Bronchial epithelial cell (primary cell): ENCODE data around the gene CRABP2. TPM values are rescaled to one million over a fixed set of nuclear protein-coding genes. Genes with fewer than 3 reads are reported as not detected.

Experiments
- DNase-seq: peaks from one replicate; pipeline ENCODE4 v3.0.0-alpha.2; 2010; ENCODE audit warnings: low read depth
- FAIRE-seq: peaks from 2 replicates; lab custom pipeline; 2011; peaks lifted over from hg19 to GRCh38; lab: Jason Lieb, UNC
- H3K27me3 ChIP-seq: 2 replicates; pipeline ENCODE4 v1.5.1; 2011; ENCODE audit warnings: low read length; ENCODE audit not compliant: control insufficient read depth, insufficient read depth
- H3K36me3 ChIP-seq: 2 replicates; pipeline ENCODE4 v1.5.1; 2011; ENCODE audit warnings: low read length; ENCODE audit not compliant: control insufficient read depth, insufficient read depth
- H3K4me3 ChIP-seq: 2 replicates; pipeline ENCODE4 v1.5.1; 2011; ENCODE audit warnings: mild to moderate bottlenecking, low read depth, low read length, control low read depth
- CTCF ChIP-seq: IDR thresholded peaks from 2 replicates; pipeline ENCODE4 v1.5.1; 2011; ENCODE audit warnings: mild to moderate bottlenecking, moderate library complexity, low read length, control low read depth, inconsistent platforms; ENCODE audit not compliant: insufficient read depth, severe bottlenecking
- total RNA-seq: library from RNA; depleted of rRNA; stranded (reverse); fragments of >200 nt; gene quantifications from 2 replicates; pipeline ENCODE4 v1.2.1, GENCODE V29; 2014

CRABP2 gene
- total RNA-seq, 1 donor from 2014 or later: 5.3 TPM

- FAIRE-seq (no peak), DNase-seq (peak; percentile 60)
- peak within 1 kb of the TSS; percentile 92 for H3K4me3 ChIP-seq
- peaks cover 16% of the 10 kb centered on the region for H3K36me3 ChIP-seq
- H3K27me3 ChIP-seq: no peaks in the 10 kb centered on the region
- TF ChIP-seq CTCF: no peak
Observed at GRCh38 chr1:156727926-156728598, 22.7 kb upstream of the CRABP2 start, which contains the start of gene METTL25B. TSS of gene METTL25B (plus strand) at chr1:156728469. CDS start at chr1:156729105, 636 bp downstream.

- H3K4me3 ChIP-seq: peak overlapping the region; percentile 92
- no peak for DNase-seq
- no peak for FAIRE-seq
- peaks cover 18% of the 10 kb centered on the region for H3K36me3 ChIP-seq
- TF ChIP-seq CTCF: no peak
- no peaks in the 10 kb centered on the region for H3K27me3 ChIP-seq
Observed at GRCh38 chr1:156727492-156727891, 22.1 kb upstream of the CRABP2 start.

- FAIRE-seq: no peak
- DNase-seq: peak; percentile 60
- Histone ChIP-seq H3K36me3 (peaks cover 14% of the 10 kb centered on the region), H3K27me3 (no peaks in the 10 kb centered on the region), H3K4me3 (peak overlapping the region; percentile 23)
- peak; percentile 71 for TF ChIP-seq CTCF
Observed at GRCh38 chr1:156726549-156727226, 21.3 kb upstream of the CRABP2 start.

- FAIRE-seq (no peak), DNase-seq (peak; percentile 72)
- peaks cover 19% of the 10 kb centered on the region for H3K36me3 ChIP-seq
- peak overlapping the region; percentile 23 for H3K4me3 ChIP-seq
- peak; percentile 99 for TF ChIP-seq CTCF
- H3K27me3 ChIP-seq: no peaks in the 10 kb centered on the region
Observed at GRCh38 chr1:156725683-156726280, 20.4 kb upstream of the CRABP2 start.

GRCh38 chr1:156721535-156721934 is 16.2 kb upstream of the CRABP2 start:
- Histone ChIP-seq H3K4me3 (no peak overlapping the region), H3K36me3 (peaks cover 18% of the 10 kb centered on the region), H3K27me3 (no peaks in the 10 kb centered on the region)
- TF ChIP-seq CTCF: no peak
- FAIRE-seq (no peak), DNase-seq (no peak)
